SJCRH30 (cell line): Measurements from ENCODE around the gene XXYLT1. TPM values are rescaled to one million over a fixed set of nuclear protein-coding genes. Genes with fewer than 3 reads are reported as not detected.
"Not testable (repeated sequence)": the region's sequence is repeated elsewhere in the genome, so short reads cannot be mapped to it uniquely, and the experiment has no call there.

Experiments
- DNase-seq, 2 experiments: peaks; one replicate each; pipeline ENCODE4 v3.0.0-alpha.2; 2015 to 2020
- H3K27ac ChIP-seq: fragments of 250-450 bp; sonication (Bioruptor Pico); 2 replicates; pipeline ENCODE4 v1.5.1; 2020; ENCODE audit warnings: mild to moderate bottlenecking, moderate library complexity
- H3K27me3 ChIP-seq: fragments of 250-450 bp; sonication (Bioruptor Pico); 2 replicates; pipeline ENCODE4 v1.5.1; 2020; ENCODE audit warnings: mild to moderate bottlenecking, moderate library complexity
- H3K36me3 ChIP-seq: fragments of 250-450 bp; sonication (Bioruptor Pico); 2 replicates; pipeline ENCODE4 v1.5.1; 2020; ENCODE audit warnings: mild to moderate bottlenecking, moderate library complexity
- H3K4me1 ChIP-seq: fragments of 250-450 bp; sonication (Bioruptor Pico); 2 replicates; pipeline ENCODE4 v1.5.1; 2020; ENCODE audit warnings: mild to moderate bottlenecking, moderate library complexity
- H3K4me3 ChIP-seq: fragments of 250-450 bp; sonication (Bioruptor Pico); 2 replicates; pipeline ENCODE4 v1.5.1; 2020; ENCODE audit warnings: mild to moderate bottlenecking, moderate library complexity
- H3K9me3 ChIP-seq: fragments of 250-450 bp; sonication (Bioruptor Pico); replicated peaks from 2 replicates; pipeline ENCODE4 v1.5.1; 2020; ENCODE audit warnings: mild to moderate bottlenecking, moderate library complexity
- total RNA-seq: library from RNA; depleted of rRNA; stranded (reverse); fragments of >200 nt; shearing (Covaris generic); gene quantifications from 2 replicates; pipeline ENCODE4 v1.2.3, GENCODE V29; 2014

XXYLT1 gene
- total RNA-seq, 1 experiment from 2014 or later = 18.8 TPM

- H3K4me1 ChIP-seq, H3K9me3 ChIP-seq: not testable (repeated sequence)
Measured at GRCh38 chr3:195215576-195215975, 55.4 kb downstream of the XXYLT1 start.

GRCh38 chr3:195214381-195214780 lies 56.6 kb downstream of the XXYLT1 start:
- Histone ChIP-seq H3K4me3 (no peak overlapping the region), H3K27ac (no peak overlapping the region), H3K27me3 (no peaks in the 10 kb centered on the region), H3K9me3 (no peaks in the 10 kb centered on the region), H3K36me3 (no peaks in the 10 kb centered on the region), H3K4me1 (peaks cover 12% of the 10 kb centered on the region)
- DNase-seq = no peak

More at GRCh38 chr3:195215576-195215975, 55.4 kb downstream of the XXYLT1 start:
- H3K4me3 ChIP-seq, H3K36me3 ChIP-seq, DNase-seq, H3K27me3 ChIP-seq, H3K27ac ChIP-seq: not testable (repeated sequence)

DNA sequence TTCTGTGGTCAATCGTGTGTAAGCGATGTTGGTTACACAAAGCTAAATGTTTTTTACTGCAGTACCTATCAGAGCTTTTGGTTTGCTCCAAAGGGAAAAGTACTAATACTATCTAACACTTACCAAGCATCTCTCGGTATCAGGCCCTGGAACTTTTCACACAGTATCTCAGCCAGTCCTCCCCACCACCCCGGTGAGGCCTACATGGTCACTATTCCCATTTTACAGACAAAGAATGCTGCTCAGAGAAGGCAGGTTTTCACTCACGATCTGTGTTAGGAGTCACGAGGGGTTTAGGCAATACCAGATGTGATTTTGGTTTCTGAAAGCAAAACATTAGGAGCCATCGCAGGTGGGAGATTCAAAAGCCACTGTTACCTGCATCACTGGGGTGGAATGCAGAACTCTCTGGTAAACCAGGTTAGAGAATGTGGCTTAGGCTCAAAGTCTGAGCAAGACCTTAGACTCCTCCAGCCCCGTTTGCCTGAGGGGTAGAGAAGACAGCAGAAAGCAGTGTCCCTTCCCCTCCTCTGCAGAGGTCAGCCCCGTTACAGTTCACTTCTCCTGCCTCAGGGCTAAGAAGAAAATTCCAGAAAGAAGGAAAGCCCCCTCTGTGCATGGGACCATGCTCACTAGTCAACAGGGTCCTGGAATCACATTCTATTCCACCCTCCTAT lies 57.2 kb downstream of the XXYLT1 start:
- Histone ChIP-seq H3K27ac (no peak overlapping the region), H3K27me3 (no peaks in the 10 kb centered on the region), H3K4me3 (no peak overlapping the region), H3K36me3 (no peaks in the 10 kb centered on the region), H3K9me3 (no peaks in the 10 kb centered on the region), H3K4me1 (peaks cover 18% of the 10 kb centered on the region)
- no peak for DNase-seq

GRCh38 chr3:195212749-195213375 lies 58.1 kb downstream of the XXYLT1 start:
- H3K9me3 ChIP-seq = no peaks in the 10 kb centered on the region
- H3K27me3 ChIP-seq = no peaks in the 10 kb centered on the region
- no peak for DNase-seq
- H3K4me1 ChIP-seq = peaks cover 28% of the 10 kb centered on the region
- H3K4me3 ChIP-seq = no peak overlapping the region
- no peaks in the 10 kb centered on the region for H3K36me3 ChIP-seq
- H3K27ac ChIP-seq = no peak overlapping the region

- peaks cover 30% of the 10 kb centered on the region for H3K4me1 ChIP-seq
- no peaks in the 10 kb centered on the region for H3K9me3 ChIP-seq
- no peaks in the 10 kb centered on the region for H3K36me3 ChIP-seq
- no peak for DNase-seq
- H3K27me3 ChIP-seq = no peaks in the 10 kb centered on the region
- no peak overlapping the region for H3K27ac ChIP-seq
- no peak overlapping the region for H3K4me3 ChIP-seq
Measured at GRCh38 chr3:195212033-195212748, 58.8 kb downstream of the XXYLT1 start.

- Histone ChIP-seq H3K27ac (peak overlapping the region; percentile 93), H3K36me3 (no peaks in the 10 kb centered on the region), H3K4me3 (peak overlapping the region; percentile 42), H3K4me1 (peaks cover 33% of the 10 kb centered on the region), H3K27me3 (no peaks in the 10 kb centered on the region), H3K9me3 (no peaks in the 10 kb centered on the region)
- peak; percentile 58 to 64 for DNase-seq
Measured at GRCh38 chr3:195210266-195210973, 60.5 kb downstream of the XXYLT1 start.

DNA sequence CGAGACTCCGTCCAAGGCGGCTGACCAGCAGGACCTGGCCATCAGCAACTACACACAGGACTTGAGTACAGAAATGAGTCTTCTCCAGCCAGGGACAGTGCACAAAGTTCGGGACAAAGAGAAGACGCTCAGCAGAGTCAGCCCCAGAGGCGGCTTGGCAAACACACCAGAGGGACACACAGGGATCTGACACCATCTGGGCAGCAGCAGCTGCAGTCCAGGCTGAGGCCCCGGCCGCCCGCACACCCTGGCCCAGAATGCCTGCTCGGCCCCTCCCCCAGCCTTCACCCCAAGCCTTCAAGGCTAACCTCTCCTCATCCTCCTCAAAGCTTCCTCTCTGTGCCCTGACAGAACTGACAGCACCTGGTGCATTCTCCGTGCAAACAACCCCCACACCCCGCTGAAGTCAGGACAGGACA lies 61.1 kb downstream of the XXYLT1 start:
- Histone ChIP-seq H3K27ac (peak overlapping the region; percentile 93), H3K27me3 (no peaks in the 10 kb centered on the region), H3K9me3 (no peaks in the 10 kb centered on the region), H3K4me3 (peak overlapping the region; percentile 42), H3K36me3 (no peaks in the 10 kb centered on the region), H3K4me1 (peaks cover 39% of the 10 kb centered on the region)
- peak; percentile 89 to 90 for DNase-seq

DNA sequence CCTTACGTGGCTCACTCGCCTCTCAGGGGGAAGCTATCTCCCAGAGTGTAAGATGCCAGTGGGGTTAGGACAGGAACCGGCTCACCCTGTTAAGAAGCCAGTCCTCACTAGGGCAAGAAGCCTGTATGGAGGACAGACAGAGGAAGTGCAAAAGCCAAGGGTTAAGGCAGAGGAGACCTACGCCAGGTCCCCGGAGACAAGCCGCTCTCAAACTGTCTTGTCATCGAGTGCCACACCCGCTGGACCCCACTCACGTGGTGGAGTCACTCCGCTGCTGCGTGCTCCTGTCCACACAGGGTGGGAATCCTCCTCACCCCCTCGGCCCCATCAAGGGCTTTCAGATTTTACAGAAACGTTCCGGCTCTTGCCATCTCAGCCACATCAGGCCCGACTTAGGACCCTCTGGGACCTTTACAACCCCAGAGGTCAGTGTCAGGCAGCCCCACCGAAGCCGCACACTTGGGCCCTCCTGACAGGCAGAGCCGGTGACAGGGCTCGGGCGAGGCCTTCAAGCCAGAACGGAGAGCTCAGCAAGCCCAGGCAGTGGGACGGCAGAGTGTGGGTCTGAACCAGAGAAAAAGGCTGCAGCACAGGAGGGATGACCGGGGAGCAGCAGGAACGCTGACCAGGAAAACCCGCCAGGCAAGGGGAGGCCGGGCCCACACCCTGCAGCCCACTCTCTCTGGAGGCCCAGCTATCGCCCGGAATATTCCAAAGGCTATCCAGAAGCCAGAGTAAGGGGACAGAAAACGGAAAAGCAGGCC lies 61.7 kb downstream of the XXYLT1 start:
- peak overlapping the region; percentile 42 for H3K4me3 ChIP-seq
- H3K27me3 ChIP-seq = no peaks in the 10 kb centered on the region
- no peaks in the 10 kb centered on the region for H3K36me3 ChIP-seq
- H3K4me1 ChIP-seq = peaks cover 41% of the 10 kb centered on the region
- H3K27ac ChIP-seq = peak overlapping the region; percentile 93
- peak in 1 of 2 experiments; percentile 12 for DNase-seq
- H3K9me3 ChIP-seq = no peaks in the 10 kb centered on the region

- no peak for DNase-seq
- Histone ChIP-seq H3K4me1 (peaks cover 41% of the 10 kb centered on the region), H3K4me3 (peak overlapping the region; percentile 42), H3K27me3 (no peaks in the 10 kb centered on the region), H3K27ac (peak overlapping the region; percentile 93), H3K9me3 (no peaks in the 10 kb centered on the region), H3K36me3 (no peaks in the 10 kb centered on the region)
Measured at GRCh38 chr3:195208631-195209030, 62.3 kb downstream of the XXYLT1 start.

GRCh38 chr3:195208183-195208582 lies 62.8 kb downstream of the XXYLT1 start:
- Histone ChIP-seq H3K9me3 (no peaks in the 10 kb centered on the region), H3K4me1 (peaks cover 41% of the 10 kb centered on the region), H3K36me3 (no peaks in the 10 kb centered on the region), H3K27me3 (no peaks in the 10 kb centered on the region), H3K4me3 (no peak overlapping the region), H3K27ac (peak overlapping the region; percentile 93; the same call in 1 of the 2 replicates)
- peak in 1 of 2 experiments; percentile 21 for DNase-seq

- Histone ChIP-seq H3K36me3 (no peaks in the 10 kb centered on the region), H3K9me3 (no peaks in the 10 kb centered on the region), H3K27me3 (no peaks in the 10 kb centered on the region), H3K4me3 (no peak overlapping the region), H3K27ac (no peak overlapping the region), H3K4me1 (peaks cover 41% of the 10 kb centered on the region)
- peak; percentile 51 to 68 for DNase-seq
Measured at GRCh38 chr3:195207731-195208130, 63.2 kb downstream of the XXYLT1 start.

DNA sequence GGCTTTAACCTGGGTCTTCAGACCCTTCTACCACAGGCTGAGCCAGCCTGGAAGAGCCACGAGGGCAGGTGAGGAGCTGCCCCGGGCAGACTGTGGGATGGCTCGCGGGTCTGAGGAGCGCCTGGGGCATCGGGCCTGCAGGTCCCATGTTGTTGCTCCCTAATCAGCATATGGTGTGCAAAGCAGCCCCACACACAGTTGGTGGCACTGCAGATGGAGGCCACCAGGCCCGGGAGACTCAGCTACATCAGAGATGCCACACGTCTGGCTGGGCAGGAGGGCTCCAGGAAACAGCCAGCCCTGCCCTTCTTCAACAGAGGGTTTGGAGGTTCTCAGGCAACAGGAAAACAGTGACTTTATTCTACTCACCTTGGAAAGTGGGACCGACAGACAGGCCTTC lies 63.9 kb downstream of the XXYLT1 start:
- Histone ChIP-seq H3K9me3 (no peaks in the 10 kb centered on the region), H3K27ac (no peak overlapping the region), H3K36me3 (no peaks in the 10 kb centered on the region), H3K4me3 (no peak overlapping the region), H3K27me3 (no peaks in the 10 kb centered on the region), H3K4me1 (peaks cover 41% of the 10 kb centered on the region)
- no peak for DNase-seq

DNA sequence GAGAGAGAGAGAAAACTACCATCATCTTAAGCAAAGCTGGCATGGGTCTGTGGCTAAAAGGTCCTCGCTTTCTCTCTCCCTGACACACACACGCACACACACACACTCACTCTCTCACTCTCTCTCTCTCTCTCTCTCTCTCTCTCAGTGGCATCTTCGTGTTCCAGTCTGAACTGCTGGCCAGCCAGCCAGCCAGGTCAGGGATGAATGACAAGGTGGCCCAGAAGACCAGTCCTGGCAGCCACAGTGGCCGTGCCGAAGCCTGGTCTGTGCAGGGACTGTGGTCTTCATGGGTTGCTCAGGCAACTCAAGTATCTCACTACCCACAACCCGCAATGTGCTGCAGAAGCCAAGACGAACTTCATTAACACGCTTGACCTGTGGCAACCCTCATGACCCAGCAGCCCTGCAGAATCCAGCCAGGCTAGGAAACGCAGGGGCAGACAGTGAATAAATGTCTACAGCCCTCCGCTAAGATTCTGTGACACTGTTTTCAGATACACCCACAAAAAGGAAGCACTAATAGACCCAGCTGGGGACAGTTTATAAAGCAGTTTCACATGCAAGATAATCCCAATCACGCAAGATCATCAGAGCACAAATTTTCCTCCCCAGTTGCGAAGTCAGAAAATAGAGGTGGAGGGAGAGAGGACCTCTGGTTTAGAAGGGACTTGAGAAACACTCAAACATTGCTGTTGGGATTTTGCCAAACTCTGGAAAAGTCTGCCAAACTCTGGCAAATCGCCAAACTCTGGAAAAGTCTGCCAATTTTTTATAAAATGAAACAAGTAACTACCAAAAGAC lies 66.4 kb downstream of the XXYLT1 start:
- Histone ChIP-seq H3K27me3 (no peaks in the 10 kb centered on the region), H3K4me1 (peaks cover 31% of the 10 kb centered on the region), H3K4me3 (no peak overlapping the region), H3K27ac (no peak overlapping the region), H3K36me3 (no peaks in the 10 kb centered on the region), H3K9me3 (no peaks in the 10 kb centered on the region)
- DNase-seq = peak in 1 of 2 experiments; percentile 55
